K562 (cell line): ENCODE results near the gene SCARB2. TPM values are rescaled to one million over a fixed set of nuclear protein-coding genes. Genes with fewer than 3 reads are reported as not detected.
A peak's percentile ranks its signal among the peaks of the same experiment; 100 is the strongest.

ENCODE experiments used
- BHLHE40 ChIP-seq: IDR thresholded peaks from 2 replicates; pipeline ENCODE4 v1.6.1; 2011; ENCODE audit warnings: low read length, improper control_type of control experiment
- NFE2 ChIP-seq: IDR thresholded peaks from 2 replicates; pipeline ENCODE4 v1.6.1; 2014; ENCODE audit warnings: antibody characterized with exemption, low read depth
- POLR2AphosphoS5 ChIP-seq: IDR thresholded peaks from 2 replicates; pipeline ENCODE4 v1.6.1; 2011; ENCODE audit warnings: mild to moderate bottlenecking, low read depth, low read length, moderate library complexity; ENCODE audit not compliant: control insufficient read depth, insufficient read depth
- SMAD4 ChIP-seq: fragments of 250-450 bp; sonication (Bioruptor Pico); conservative IDR thresholded peaks from 2 replicates; pipeline ENCODE4 v1.8.0; 2021; ENCODE audit warnings: inconsistent platforms, mild to moderate bottlenecking, moderate library complexity
- SRSF7 ChIP-seq: fragments of 200-400 bp; formaldehyde crosslinking; optimal IDR thresholded peaks from 2 replicates; pipeline ENCODE3; 2017; ENCODE audit warnings: mild to moderate bottlenecking, low read depth, low read length
- ZNF146 ChIP-seq: IDR thresholded peaks from one replicate; pipeline ENCODE4 v1.6.1; 2018; ENCODE audit warnings: missing compliant biosample characterization; ENCODE audit not compliant: unreplicated experiment
- ZNF253 ChIP-seq: fragments of 250-450 bp; sonication (Bioruptor Pico); conservative IDR thresholded peaks from 2 replicates; pipeline ENCODE4 v1.6.1; 2021; ENCODE audit warnings: mild to moderate bottlenecking
- ZNF785 ChIP-seq: fragments of 250-450 bp; sonication (Bioruptor Pico); IDR thresholded peaks from 2 replicates; pipeline ENCODE4 v1.4.0; 2020; ENCODE audit warnings: mild to moderate bottlenecking
- ZSCAN29 ChIP-seq: fragments of 450-650 bp; IDR thresholded peaks from 2 replicates; pipeline ENCODE4 v1.6.1; 2017
- polyA plus RNA-seq, 8 experiments: library from polyadenylated mRNA; depleted of rRNA in 4 of 8; stranded (reverse) in 5 of 8; unstranded in 3 of 8; fragments of >200 nt; fragmentation: Nextera tagmentation in 2 of 8; fragmentation: Illumina TruSeq in 1 of 8; extraction: Ambion mirVana in 2 of 8; extraction: Trizol in 1 of 8; gene quantifications; 2 replicates each; pipeline versions ENCODE4 v1.2.1 to v1.2.3, GENCODE V29; 2011 to 2014; ENCODE audit warnings: inconsistent platforms in 1 of 8, missing spikeins in 1 of 8
- total RNA-seq, 7 experiments: library from RNA; depleted of rRNA in 6 of 7; stranded (reverse); fragments of >200 nt in 6 of 7; fragmentation: Illumina TruSeq in 2 of 7; extraction: Trizol in 2 of 7; gene quantifications; 2 replicates each; pipeline versions ENCODE4 v1.2.1 to v1.2.3, GENCODE V29; 2011 to 2021; ENCODE audit warnings: low replicate concordance in 1 of 7
- TF ChIP-seq, protein P1 (sequence below), 2 experiments: fragments of 450-650 bp; IDR thresholded peaks; 2 replicates each; pipeline ENCODE4 v1.6.1; 2016
- TF ChIP-seq, protein P2 (sequence below): sonication (generic); formaldehyde crosslinking; IDR thresholded peaks from 2 replicates; pipeline ENCODE4 v1.4.0; 2020; ENCODE audit warnings: mild to moderate bottlenecking, missing genetic modification reagents
- TF ChIP-seq, protein P3 (sequence below): fragments of 450-650 bp; IDR thresholded peaks from 2 replicates; pipeline ENCODE4 v1.6.1; 2016; ENCODE audit warnings: mild to moderate bottlenecking, moderate library complexity

SCARB2 gene
- total and polyA plus RNA-seq, 9 of the 15 experiments (the other 6 are each of a cell fraction or from before 2014, with no cell fraction given), result 6.1 to 25.8 (median 17.8) TPM

DNA sequence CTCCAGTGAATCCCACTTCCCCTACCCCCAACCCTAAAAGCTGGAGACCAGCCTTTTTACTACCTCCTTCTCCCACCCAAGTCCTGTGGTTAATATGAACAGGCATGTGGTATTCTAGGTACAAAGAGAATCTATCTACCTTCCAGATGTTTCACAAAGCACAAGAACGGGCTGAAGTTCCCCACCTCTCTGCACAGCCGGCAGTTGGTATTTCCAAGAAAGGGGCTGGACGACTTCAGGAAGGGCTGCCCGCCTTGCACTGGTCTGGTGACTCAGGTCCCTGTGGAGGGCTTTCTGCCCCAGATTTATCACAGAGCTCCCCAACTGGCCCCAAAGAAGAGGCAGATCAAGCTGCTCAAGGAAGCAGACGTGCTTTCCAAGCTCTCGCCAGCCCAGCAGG lies 42.4 kb upstream of the SCARB2 start (continued):
- TF ChIP-seq SRSF7 (no peak), NFE2 (0 out of 2 replicates have a peak, but pooled peaks have one; percentile 24), POLR2AphosphoS5 (0 out of 2 replicates have a peak, but pooled peaks have one; percentile 18), ZSCAN29 (no peak), SMAD4 (peak; percentile 49), ZNF785 (CRISPR knock-in tag) (no peak), ZNF146 (CRISPR knock-in tag) (no peak), BHLHE40 (peak; percentile 57), ZNF253 (CRISPR knock-in tag) (no peak)
- TF ChIP-seq, protein P1, sequence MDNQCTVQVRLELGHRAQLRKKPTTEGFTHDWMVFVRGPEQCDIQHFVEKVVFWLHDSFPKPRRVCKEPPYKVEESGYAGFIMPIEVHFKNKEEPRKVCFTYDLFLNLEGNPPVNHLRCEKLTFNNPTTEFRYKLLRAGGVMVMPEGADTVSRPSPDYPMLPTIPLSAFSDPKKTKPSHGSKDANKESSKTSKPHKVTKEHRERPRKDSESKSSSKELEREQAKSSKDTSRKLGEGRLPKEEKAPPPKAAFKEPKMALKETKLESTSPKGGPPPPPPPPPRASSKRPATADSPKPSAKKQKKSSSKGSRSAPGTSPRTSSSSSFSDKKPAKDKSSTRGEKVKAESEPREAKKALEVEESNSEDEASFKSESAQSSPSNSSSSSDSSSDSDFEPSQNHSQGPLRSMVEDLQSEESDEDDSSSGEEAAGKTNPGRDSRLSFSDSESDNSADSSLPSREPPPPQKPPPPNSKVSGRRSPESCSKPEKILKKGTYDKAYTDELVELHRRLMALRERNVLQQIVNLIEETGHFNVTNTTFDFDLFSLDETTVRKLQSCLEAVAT (IDR thresholded peaks at IDR 0.05), result no peak
- TF ChIP-seq, protein P2, sequence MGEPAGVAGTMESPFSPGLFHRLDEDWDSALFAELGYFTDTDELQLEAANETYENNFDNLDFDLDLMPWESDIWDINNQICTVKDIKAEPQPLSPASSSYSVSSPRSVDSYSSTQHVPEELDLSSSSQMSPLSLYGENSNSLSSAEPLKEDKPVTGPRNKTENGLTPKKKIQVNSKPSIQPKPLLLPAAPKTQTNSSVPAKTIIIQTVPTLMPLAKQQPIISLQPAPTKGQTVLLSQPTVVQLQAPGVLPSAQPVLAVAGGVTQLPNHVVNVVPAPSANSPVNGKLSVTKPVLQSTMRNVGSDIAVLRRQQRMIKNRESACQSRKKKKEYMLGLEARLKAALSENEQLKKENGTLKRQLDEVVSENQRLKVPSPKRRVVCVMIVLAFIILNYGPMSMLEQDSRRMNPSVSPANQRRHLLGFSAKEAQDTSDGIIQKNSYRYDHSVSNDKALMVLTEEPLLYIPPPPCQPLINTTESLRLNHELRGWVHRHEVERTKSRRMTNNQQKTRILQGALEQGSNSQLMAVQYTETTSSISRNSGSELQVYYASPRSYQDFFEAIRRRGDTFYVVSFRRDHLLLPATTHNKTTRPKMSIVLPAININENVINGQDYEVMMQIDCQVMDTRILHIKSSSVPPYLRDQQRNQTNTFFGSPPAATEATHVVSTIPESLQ, result no peak
- TF ChIP-seq, protein P3, sequence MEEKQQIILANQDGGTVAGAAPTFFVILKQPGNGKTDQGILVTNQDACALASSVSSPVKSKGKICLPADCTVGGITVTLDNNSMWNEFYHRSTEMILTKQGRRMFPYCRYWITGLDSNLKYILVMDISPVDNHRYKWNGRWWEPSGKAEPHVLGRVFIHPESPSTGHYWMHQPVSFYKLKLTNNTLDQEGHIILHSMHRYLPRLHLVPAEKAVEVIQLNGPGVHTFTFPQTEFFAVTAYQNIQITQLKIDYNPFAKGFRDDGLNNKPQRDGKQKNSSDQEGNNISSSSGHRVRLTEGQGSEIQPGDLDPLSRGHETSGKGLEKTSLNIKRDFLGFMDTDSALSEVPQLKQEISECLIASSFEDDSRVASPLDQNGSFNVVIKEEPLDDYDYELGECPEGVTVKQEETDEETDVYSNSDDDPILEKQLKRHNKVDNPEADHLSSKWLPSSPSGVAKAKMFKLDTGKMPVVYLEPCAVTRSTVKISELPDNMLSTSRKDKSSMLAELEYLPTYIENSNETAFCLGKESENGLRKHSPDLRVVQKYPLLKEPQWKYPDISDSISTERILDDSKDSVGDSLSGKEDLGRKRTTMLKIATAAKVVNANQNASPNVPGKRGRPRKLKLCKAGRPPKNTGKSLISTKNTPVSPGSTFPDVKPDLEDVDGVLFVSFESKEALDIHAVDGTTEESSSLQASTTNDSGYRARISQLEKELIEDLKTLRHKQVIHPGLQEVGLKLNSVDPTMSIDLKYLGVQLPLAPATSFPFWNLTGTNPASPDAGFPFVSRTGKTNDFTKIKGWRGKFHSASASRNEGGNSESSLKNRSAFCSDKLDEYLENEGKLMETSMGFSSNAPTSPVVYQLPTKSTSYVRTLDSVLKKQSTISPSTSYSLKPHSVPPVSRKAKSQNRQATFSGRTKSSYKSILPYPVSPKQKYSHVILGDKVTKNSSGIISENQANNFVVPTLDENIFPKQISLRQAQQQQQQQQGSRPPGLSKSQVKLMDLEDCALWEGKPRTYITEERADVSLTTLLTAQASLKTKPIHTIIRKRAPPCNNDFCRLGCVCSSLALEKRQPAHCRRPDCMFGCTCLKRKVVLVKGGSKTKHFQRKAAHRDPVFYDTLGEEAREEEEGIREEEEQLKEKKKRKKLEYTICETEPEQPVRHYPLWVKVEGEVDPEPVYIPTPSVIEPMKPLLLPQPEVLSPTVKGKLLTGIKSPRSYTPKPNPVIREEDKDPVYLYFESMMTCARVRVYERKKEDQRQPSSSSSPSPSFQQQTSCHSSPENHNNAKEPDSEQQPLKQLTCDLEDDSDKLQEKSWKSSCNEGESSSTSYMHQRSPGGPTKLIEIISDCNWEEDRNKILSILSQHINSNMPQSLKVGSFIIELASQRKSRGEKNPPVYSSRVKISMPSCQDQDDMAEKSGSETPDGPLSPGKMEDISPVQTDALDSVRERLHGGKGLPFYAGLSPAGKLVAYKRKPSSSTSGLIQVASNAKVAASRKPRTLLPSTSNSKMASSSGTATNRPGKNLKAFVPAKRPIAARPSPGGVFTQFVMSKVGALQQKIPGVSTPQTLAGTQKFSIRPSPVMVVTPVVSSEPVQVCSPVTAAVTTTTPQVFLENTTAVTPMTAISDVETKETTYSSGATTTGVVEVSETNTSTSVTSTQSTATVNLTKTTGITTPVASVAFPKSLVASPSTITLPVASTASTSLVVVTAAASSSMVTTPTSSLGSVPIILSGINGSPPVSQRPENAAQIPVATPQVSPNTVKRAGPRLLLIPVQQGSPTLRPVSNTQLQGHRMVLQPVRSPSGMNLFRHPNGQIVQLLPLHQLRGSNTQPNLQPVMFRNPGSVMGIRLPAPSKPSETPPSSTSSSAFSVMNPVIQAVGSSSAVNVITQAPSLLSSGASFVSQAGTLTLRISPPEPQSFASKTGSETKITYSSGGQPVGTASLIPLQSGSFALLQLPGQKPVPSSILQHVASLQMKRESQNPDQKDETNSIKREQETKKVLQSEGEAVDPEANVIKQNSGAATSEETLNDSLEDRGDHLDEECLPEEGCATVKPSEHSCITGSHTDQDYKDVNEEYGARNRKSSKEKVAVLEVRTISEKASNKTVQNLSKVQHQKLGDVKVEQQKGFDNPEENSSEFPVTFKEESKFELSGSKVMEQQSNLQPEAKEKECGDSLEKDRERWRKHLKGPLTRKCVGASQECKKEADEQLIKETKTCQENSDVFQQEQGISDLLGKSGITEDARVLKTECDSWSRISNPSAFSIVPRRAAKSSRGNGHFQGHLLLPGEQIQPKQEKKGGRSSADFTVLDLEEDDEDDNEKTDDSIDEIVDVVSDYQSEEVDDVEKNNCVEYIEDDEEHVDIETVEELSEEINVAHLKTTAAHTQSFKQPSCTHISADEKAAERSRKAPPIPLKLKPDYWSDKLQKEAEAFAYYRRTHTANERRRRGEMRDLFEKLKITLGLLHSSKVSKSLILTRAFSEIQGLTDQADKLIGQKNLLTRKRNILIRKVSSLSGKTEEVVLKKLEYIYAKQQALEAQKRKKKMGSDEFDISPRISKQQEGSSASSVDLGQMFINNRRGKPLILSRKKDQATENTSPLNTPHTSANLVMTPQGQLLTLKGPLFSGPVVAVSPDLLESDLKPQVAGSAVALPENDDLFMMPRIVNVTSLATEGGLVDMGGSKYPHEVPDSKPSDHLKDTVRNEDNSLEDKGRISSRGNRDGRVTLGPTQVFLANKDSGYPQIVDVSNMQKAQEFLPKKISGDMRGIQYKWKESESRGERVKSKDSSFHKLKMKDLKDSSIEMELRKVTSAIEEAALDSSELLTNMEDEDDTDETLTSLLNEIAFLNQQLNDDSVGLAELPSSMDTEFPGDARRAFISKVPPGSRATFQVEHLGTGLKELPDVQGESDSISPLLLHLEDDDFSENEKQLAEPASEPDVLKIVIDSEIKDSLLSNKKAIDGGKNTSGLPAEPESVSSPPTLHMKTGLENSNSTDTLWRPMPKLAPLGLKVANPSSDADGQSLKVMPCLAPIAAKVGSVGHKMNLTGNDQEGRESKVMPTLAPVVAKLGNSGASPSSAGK, result 0 out of 2 replicates have a peak, but pooled peaks have one; percentile 18
